ENCODE measurements around the gene DNASE2B.

Gene DNASE2B, protein sequence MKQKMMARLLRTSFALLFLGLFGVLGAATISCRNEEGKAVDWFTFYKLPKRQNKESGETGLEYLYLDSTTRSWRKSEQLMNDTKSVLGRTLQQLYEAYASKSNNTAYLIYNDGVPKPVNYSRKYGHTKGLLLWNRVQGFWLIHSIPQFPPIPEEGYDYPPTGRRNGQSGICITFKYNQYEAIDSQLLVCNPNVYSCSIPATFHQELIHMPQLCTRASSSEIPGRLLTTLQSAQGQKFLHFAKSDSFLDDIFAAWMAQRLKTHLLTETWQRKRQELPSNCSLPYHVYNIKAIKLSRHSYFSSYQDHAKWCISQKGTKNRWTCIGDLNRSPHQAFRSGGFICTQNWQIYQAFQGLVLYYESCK

DNA sequence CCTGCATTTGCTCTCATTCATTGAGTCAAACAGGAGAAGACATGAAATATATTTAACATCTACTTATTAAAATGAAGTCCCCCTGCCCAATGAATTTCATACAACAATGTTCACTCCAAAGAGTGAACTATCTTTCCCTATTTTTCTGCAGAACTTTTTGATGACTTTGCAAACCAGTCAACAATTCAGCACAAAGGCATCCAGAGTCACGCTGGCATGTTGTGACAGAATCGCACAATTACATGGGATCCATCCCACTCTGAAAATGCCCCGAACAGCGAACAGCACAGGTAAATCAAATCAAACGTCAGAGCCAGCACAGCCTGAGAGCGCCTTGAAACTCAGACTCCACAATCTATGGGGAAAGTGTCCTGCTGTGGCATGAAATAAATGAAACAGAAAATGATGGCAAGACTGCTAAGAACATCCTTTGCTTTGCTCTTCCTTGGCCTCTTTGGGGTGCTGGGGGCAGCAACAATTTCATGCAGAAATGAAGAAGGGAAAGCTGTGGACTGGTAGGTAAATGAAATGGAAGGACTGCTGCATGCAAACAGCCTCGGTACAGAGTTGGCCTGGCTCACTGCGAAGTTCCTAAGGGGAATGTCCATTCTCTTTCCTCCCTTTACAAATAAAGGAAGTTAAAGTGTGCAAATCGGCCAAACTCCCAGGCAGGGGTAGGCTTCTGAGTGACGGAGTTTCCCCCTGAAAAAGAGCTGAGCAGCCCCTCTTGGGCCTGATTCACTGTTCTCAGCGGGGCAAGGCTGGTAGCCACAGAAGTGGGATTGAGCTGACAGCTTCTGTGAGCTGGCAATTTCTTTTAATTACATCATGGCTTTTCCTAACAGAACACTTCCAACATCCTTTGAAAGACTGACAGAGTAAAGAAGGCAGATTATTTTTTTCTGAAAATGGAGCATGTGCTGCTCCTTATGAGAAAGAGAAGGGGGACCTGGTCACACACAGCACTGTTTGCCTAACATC, at the start of gene DNASE2B:
TSS of gene DNASE2B (plus strand) at position 310 of the 981 bp plus-strand sequence. CDS start at position 391, 81 bp downstream.
- no peak for TF ChIP-seq CTCF (IDR thresholded peaks at IDR 0.05; ENCODE audit: low read depth, low read length, missing control alignments)
- no peak within 1 kb of the TSS for H3K4me3 ChIP-seq (ENCODE audit: low read depth, low read length)
- DNase-seq, result no peak
- in situ Hi-C loops (cut with HindIII; ENCODE audit: low pct_ligation_motif_present, low sequenced_read_pairs), result no loop called here
- H3K36me3 ChIP-seq (replicated peaks), result no peaks in the 10 kb centered on the region
- H3K27me3 ChIP-seq (replicated peaks), result no peaks in the 10 kb centered on the region
- H3K27ac ChIP-seq, result no peak within 1 kb of the TSS

GRCh38 chr1:84348759-84349158, 49.5 kb upstream of the DNASE2B start:
- no peaks in the 10 kb centered on the region for H3K36me3 ChIP-seq (replicated peaks)
- in situ Hi-C loops (cut with HindIII; ENCODE audit: low pct_ligation_motif_present, low sequenced_read_pairs), result no loop called here
- TF ChIP-seq CTCF (IDR thresholded peaks at IDR 0.05; ENCODE audit: low read depth, low read length, missing control alignments), result no peak
- no peak for DNase-seq
- no peaks in the 10 kb centered on the region for H3K27me3 ChIP-seq (replicated peaks)
- no peak overlapping the region for H3K4me3 ChIP-seq (ENCODE audit: low read depth, low read length)
- no peak overlapping the region for H3K27ac ChIP-seq

- H3K4me3 ChIP-seq (ENCODE audit: low read depth, low read length), result no peak overlapping the region
- no peak for TF ChIP-seq CTCF (IDR thresholded peaks at IDR 0.05; ENCODE audit: low read depth, low read length, missing control alignments)
- H3K36me3 ChIP-seq (replicated peaks), result no peaks in the 10 kb centered on the region
- no peak overlapping the region for H3K27ac ChIP-seq
- no peaks in the 10 kb centered on the region for H3K27me3 ChIP-seq (replicated peaks)
- DNase-seq, result no peak
- in situ Hi-C loops (cut with HindIII; ENCODE audit: low pct_ligation_motif_present, low sequenced_read_pairs), result no loop called here
These were observed 48.2 kb upstream of the DNASE2B start for GRCh38 chr1:84350104-84350503.

DNA sequence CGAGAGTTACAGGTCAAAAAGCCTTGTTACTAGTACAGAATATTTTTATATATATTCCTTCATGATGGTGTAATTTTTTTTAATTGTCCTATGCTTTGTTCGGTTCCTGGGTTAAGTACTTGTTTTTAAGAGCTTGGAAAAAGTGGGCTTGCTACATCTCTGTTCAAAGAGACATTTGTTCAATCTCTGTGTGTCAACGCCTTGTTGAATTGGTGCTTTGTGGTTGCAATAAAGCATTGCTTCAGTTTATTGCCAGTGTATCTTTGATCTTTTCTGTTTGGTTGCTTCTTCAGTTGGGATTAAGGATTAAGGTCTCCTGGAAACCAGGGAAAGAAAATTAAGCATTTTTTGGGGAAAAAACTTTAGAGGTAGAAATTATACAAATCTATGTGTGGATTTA, 47.7 kb upstream of the DNASE2B start:
- H3K36me3 ChIP-seq (replicated peaks), result no peaks in the 10 kb centered on the region
- no peak for TF ChIP-seq CTCF (IDR thresholded peaks at IDR 0.05; ENCODE audit: low read depth, low read length, missing control alignments)
- no peaks in the 10 kb centered on the region for H3K27me3 ChIP-seq (replicated peaks)
- no peak for DNase-seq
- no peak overlapping the region for H3K27ac ChIP-seq
- in situ Hi-C loops (cut with HindIII; ENCODE audit: low pct_ligation_motif_present, low sequenced_read_pairs), result no loop called here
- H3K4me3 ChIP-seq (ENCODE audit: low read depth, low read length), result no peak overlapping the region

DNA sequence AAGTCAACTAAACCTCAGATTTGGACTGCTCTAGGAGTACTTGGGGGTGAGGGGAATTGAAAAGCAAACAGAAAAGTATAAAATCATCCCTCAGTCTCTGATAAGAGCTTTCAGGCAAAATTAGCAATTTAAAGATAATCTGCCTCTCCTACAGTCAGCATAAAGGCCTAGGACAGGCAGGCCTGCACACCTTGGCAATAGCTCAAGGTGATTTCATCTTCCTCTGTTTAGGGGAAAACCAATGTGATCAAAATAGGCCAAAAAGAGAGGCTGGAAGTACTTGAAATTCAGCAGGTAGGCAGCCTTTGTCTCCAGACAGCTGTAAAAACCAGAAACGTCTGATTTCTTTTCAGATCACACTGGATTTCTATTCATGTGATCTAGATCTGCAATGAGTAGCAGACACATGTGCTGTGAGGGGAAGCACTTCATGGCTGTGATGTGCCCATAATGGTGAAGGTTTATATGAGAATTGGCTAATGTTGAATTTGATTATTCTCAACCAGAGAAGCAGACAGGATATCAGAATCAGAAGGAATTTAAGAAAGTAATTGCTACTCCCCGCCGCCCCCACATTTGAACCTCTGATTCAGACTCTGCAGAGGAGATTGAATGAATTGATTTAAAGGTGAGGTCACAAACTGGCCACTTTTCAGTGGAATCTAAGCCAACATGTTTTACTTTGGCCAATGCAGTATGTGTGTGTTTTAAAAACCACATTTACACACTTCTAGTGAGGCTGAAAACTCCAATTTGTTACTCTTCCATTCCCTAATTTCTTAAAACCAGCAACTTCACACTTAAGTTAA, 45.8 kb upstream of the DNASE2B start:
- H3K4me3 ChIP-seq (ENCODE audit: low read depth, low read length), result no peak overlapping the region
- H3K27ac ChIP-seq, result no peak overlapping the region
- TF ChIP-seq CTCF (IDR thresholded peaks at IDR 0.05; ENCODE audit: low read depth, low read length, missing control alignments), result no peak
- in situ Hi-C loops (cut with HindIII; ENCODE audit: low pct_ligation_motif_present, low sequenced_read_pairs), result no loop called here
- H3K27me3 ChIP-seq (replicated peaks), result no peaks in the 10 kb centered on the region
- no peak for DNase-seq
- H3K36me3 ChIP-seq (replicated peaks), result no peaks in the 10 kb centered on the region

All from brain microvascular endothelial cell (primary cell).